H9 (cell line): ENCODE measurements around the gene TMCO4. TPM values are rescaled to one million over a fixed set of nuclear protein-coding genes. Genes with fewer than 3 reads are reported as not detected.

Experiments
- DNase-seq: peaks from one replicate; pipeline ENCODE4 v3.0.0-alpha.2; 2017
- H2AFZ ChIP-seq: one replicate; pipeline ENCODE4 v1.6.1; 2013; ENCODE audit warnings: mild to moderate bottlenecking, low read length, control low read depth, moderate library complexity
- H2AK5ac ChIP-seq: 2 replicates; pipeline ENCODE4 v1.6.1; 2013; ENCODE audit warnings: low read length, control low read depth, mixed read lengths; ENCODE audit not compliant: insufficient read length
- H2BK120ac ChIP-seq: one replicate; pipeline ENCODE4 v1.6.1; 2013; ENCODE audit warnings: low read depth, mild to moderate bottlenecking, low read length, control low read depth, inconsistent platforms; ENCODE audit not compliant: poor library complexity, severe bottlenecking
- H2BK12ac ChIP-seq: 2 replicates; pipeline ENCODE4 v1.6.1; 2013; ENCODE audit warnings: low read length, control low read depth, mixed read lengths, low read depth; ENCODE audit not compliant: insufficient read length
- H2BK15ac ChIP-seq: 2 replicates; pipeline ENCODE4 v1.6.1; 2013; ENCODE audit warnings: low read depth, low read length, control low read depth
- H2BK20ac ChIP-seq: one replicate; pipeline ENCODE4 v1.6.1; 2013; ENCODE audit warnings: low read depth, mild to moderate bottlenecking, low read length, control low read depth, inconsistent platforms; ENCODE audit not compliant: poor library complexity, severe bottlenecking
- H2BK5ac ChIP-seq: 2 replicates; pipeline ENCODE4 v1.6.1; 2013; ENCODE audit warnings: low read length, control low read depth, mixed read lengths; ENCODE audit not compliant: insufficient read length
- H3K14ac ChIP-seq: 2 replicates; pipeline ENCODE4 v1.6.1; 2013; ENCODE audit warnings: low read length, control low read depth; ENCODE audit not compliant: insufficient read depth
- H3K18ac ChIP-seq: 2 replicates; pipeline ENCODE4 v1.6.1; 2013; ENCODE audit warnings: low read depth, mild to moderate bottlenecking, mixed read lengths, low read length, control low read depth; ENCODE audit not compliant: insufficient read length
- H3K23ac ChIP-seq: 2 replicates; pipeline ENCODE4 v1.6.1; 2013; ENCODE audit warnings: low read length, control low read depth, mixed read lengths, low read depth; ENCODE audit not compliant: insufficient read length
- H3K23me2 ChIP-seq: 2 replicates; pipeline ENCODE4 v1.6.1; 2013; ENCODE audit warnings: low read depth, mild to moderate bottlenecking, mixed read lengths, low read length, control low read depth; ENCODE audit not compliant: insufficient read length, poor library complexity, severe bottlenecking
- H3K27ac ChIP-seq: 2 replicates; pipeline ENCODE4 v1.5.1; 2013; ENCODE audit warnings: low read length, control low read depth, mixed read lengths, low read depth; ENCODE audit not compliant: insufficient read length
- H3K27me3 ChIP-seq: 2 replicates; pipeline ENCODE4 v1.6.1; 2013; ENCODE audit warnings: low read length, control low read depth, inconsistent platforms; ENCODE audit not compliant: insufficient read depth
- H3K4ac ChIP-seq: 2 replicates; pipeline ENCODE4 v1.6.1; 2013; ENCODE audit warnings: low read depth, mild to moderate bottlenecking, control low read depth, inconsistent platforms, low read length, moderate library complexity
- H3K4me1 ChIP-seq: 2 replicates; pipeline ENCODE4 v1.6.1; 2013; ENCODE audit warnings: low read length, control low read depth, inconsistent platforms; ENCODE audit not compliant: insufficient read depth
- H3K4me2 ChIP-seq: 2 replicates; pipeline ENCODE4 v1.6.1; 2013; ENCODE audit warnings: low read length, control low read depth, mixed read lengths; ENCODE audit not compliant: insufficient read length, insufficient read depth
- H3K56ac ChIP-seq: 2 replicates; pipeline ENCODE4 v1.6.1; 2013; ENCODE audit warnings: low read depth, mild to moderate bottlenecking, mixed read lengths, low read length, control low read depth; ENCODE audit not compliant: insufficient read length
- H3K79me1 ChIP-seq: 2 replicates; pipeline ENCODE4 v1.6.1; 2013; ENCODE audit warnings: low read depth, mild to moderate bottlenecking, moderate library complexity, low read length, control low read depth, inconsistent platforms; ENCODE audit not compliant: insufficient read depth, poor library complexity, severe bottlenecking
- H3K79me2 ChIP-seq: 2 replicates; pipeline ENCODE4 v1.6.1; 2013; ENCODE audit warnings: low read length, control low read depth, inconsistent platforms; ENCODE audit not compliant: insufficient read depth
- H3K9ac ChIP-seq: 2 replicates; pipeline ENCODE4 v1.6.1; 2013; ENCODE audit warnings: low read length, control low read depth, mixed read lengths; ENCODE audit not compliant: insufficient read length; ENCODE audit errors: extremely low read depth
- H3K9me3 ChIP-seq: one replicate; pipeline ENCODE4 v1.6.1; 2013; ENCODE audit warnings: low read depth, low read length, inconsistent platforms; ENCODE audit not compliant: control insufficient read depth
- H3T11ph ChIP-seq: one replicate; pipeline ENCODE4 v1.6.1; 2013; ENCODE audit warnings: mild to moderate bottlenecking, low read length, control low read depth, inconsistent platforms
- H4K20me1 ChIP-seq: one replicate; pipeline ENCODE4 v1.6.1; 2013; ENCODE audit not compliant: control insufficient read depth, insufficient read length, insufficient read depth
- H4K5ac ChIP-seq: 2 replicates; pipeline ENCODE4 v1.6.1; 2013; ENCODE audit warnings: low read depth, mild to moderate bottlenecking, mixed read lengths, low read length, control low read depth; ENCODE audit not compliant: insufficient read length
- H4K8ac ChIP-seq: replicated peaks from 2 replicates; pipeline ENCODE4 v1.6.1; 2013; ENCODE audit warnings: low read length, control low read depth, mixed read lengths, low read depth; ENCODE audit not compliant: insufficient read length
- H4K91ac ChIP-seq: 2 replicates; pipeline ENCODE4 v1.6.1; 2013; ENCODE audit warnings: low read depth, mild to moderate bottlenecking, moderate library complexity, mixed read lengths, low read length, control low read depth; ENCODE audit not compliant: insufficient read length
- H3K27ac Mint-ChIP-seq, 3 experiments: 2 replicates in 2 of 3; 3 replicates in 1 of 3; pipeline ENCODE4 v1.8.0; 2020 to 2021; ENCODE audit warnings: mixed read lengths in 3 of 3, mild to moderate bottlenecking in 1 of 3, moderate library complexity in 1 of 3
- H3K27me3 Mint-ChIP-seq: 2 replicates; pipeline ENCODE4 v1.8.0; 2021; ENCODE audit warnings: low read depth, mild to moderate bottlenecking, moderate library complexity, mixed read lengths
- H3K36me3 Mint-ChIP-seq, 3 experiments: 2 replicates in 2 of 3; 3 replicates in 1 of 3; pipeline ENCODE4 v1.8.0; 2020 to 2021; ENCODE audit warnings: low read depth in 3 of 3, mixed read lengths in 3 of 3; ENCODE audit not compliant: insufficient read depth in 1 of 3
- H3K4me1 Mint-ChIP-seq, 2 experiments: 2 replicates each; pipeline ENCODE4 v1.8.0; 2020; ENCODE audit warnings: mixed read lengths in 2 of 2
- H3K4me3 Mint-ChIP-seq, 2 experiments: 2 replicates in 1 of 2; 3 replicates in 1 of 2; pipeline ENCODE4 v1.8.0; 2020 to 2021; ENCODE audit warnings: mild to moderate bottlenecking in 2 of 2, mixed read lengths in 2 of 2, moderate library complexity in 1 of 2
- H3K9me3 Mint-ChIP-seq, 2 experiments: 2 replicates in 1 of 2; 3 replicates in 1 of 2; pipeline ENCODE4 v1.8.0; 2020; ENCODE audit warnings: mild to moderate bottlenecking in 2 of 2, mixed read lengths in 2 of 2, moderate library complexity in 1 of 2
- WGBS: extraction: QIAGEN DNeasy Blood & Tissue Kit; methylation state at CpG from one replicate; pipeline ENCODE4 v1.1.7; 2013; ENCODE audit warnings: missing lambda C conversion rate, low lambda C conversion rate, mixed read lengths; ENCODE audit not compliant: insufficient read length; ENCODE audit errors: extremely low coverage; 5-methylcytosine and 5-hydroxymethylcytosine counted together
- total RNA-seq: library from RNA; stranded (reverse); gene quantifications from 2 replicates; pipeline ENCODE4 v1.2.1, GENCODE V29; 2021
- TF ChIP-seq, protein P1 (sequence below): fragments of 200-600 bp; sonication (generic); conservative IDR thresholded peaks from 3 replicates; pipeline ENCODE4 v1.8.0; 2021; ENCODE audit warnings: antibody characterized with exemption, mild to moderate bottlenecking

The TMCO4 gene
- total RNA-seq, 1 experiment from 2014 or later = 4.0 TPM

DNA sequence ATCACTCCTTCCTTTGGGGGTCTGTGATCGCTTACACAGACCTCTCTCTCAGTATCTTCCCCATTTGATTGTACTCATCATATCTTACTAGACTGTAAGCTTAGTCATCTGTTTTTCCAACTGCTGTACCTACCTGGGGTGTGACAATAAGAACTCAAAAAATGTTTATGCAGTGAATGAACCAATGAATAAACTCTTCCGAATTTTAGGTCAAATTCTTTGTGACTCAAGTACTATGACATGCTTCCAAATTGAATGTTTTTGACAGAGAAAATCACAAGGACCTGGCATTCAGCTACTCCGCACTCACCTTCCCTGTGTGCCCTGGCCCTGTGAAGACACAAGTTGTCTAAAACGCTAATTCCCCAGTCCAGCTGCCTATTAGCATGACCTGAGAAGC is 42.1 kb downstream of the TMCO4 start:
- WGBS = no CpG with 5 or more reads among the region's 4 CpGs
- Histone ChIP-seq H4K8ac (no peak overlapping the region), H3K4me1 (no peaks in the 10 kb centered on the region), H3K56ac (no peak overlapping the region), H2BK5ac (no peak overlapping the region), H2BK12ac (no peak overlapping the region), H4K5ac (no peak overlapping the region), H3K9me3 (no peaks in the 10 kb centered on the region), H2BK15ac (no peak overlapping the region), H3K4ac (no peak overlapping the region), H2BK20ac (no peak overlapping the region), H2AFZ (no peak overlapping the region), H3T11ph (no peak overlapping the region), H4K91ac (no peak overlapping the region), H3K14ac (no peak overlapping the region), H3K9ac (no peak overlapping the region), H3K23me2 (no peaks in the 10 kb centered on the region), H3K79me2 (no peaks in the 10 kb centered on the region), H3K27me3 (no peaks in the 10 kb centered on the region), H3K27ac (no peak overlapping the region), H4K20me1 (no peaks in the 10 kb centered on the region), H2BK120ac (no peak overlapping the region), H3K79me1 (no peaks in the 10 kb centered on the region), H3K4me2 (no peak overlapping the region), H3K18ac (no peak overlapping the region), H3K23ac (no peak overlapping the region), H2AK5ac (no peak overlapping the region)
- DNase-seq = no peak
- TF ChIP-seq, protein P1, sequence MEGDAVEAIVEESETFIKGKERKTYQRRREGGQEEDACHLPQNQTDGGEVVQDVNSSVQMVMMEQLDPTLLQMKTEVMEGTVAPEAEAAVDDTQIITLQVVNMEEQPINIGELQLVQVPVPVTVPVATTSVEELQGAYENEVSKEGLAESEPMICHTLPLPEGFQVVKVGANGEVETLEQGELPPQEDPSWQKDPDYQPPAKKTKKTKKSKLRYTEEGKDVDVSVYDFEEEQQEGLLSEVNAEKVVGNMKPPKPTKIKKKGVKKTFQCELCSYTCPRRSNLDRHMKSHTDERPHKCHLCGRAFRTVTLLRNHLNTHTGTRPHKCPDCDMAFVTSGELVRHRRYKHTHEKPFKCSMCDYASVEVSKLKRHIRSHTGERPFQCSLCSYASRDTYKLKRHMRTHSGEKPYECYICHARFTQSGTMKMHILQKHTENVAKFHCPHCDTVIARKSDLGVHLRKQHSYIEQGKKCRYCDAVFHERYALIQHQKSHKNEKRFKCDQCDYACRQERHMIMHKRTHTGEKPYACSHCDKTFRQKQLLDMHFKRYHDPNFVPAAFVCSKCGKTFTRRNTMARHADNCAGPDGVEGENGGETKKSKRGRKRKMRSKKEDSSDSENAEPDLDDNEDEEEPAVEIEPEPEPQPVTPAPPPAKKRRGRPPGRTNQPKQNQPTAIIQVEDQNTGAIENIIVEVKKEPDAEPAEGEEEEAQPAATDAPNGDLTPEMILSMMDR = no peak
- Mint-ChIP-seq H3K4me3 (no peak overlapping the region), H3K27ac (no peak overlapping the region), H3K36me3 (no peaks in the 10 kb centered on the region; a peak in 1 of 7 replicates), H3K9me3 (peaks cover 0 to 6% of the 10 kb centered on the region in 2 experiments; a peak in 2 of 5 replicates), H3K4me1 (peaks cover 3% of the 10 kb centered on the region in 2 experiments; a peak in 1 of 4 replicates), H3K27me3 (peaks cover 13% of the 10 kb centered on the region)
